ENCODE measurements around the gene ATE1.

Gene ATE1

GRCh38 chr10:121796342-121796741, 131.5 kb downstream of the ATE1 start:
- TF ChIP-seq CTCF (conservative IDR thresholded peaks at IDR 0.05; ENCODE audit: low read depth, low read length), result no peak
- no peak for DNase-seq (ENCODE audit: low read depth)
- H3K4me3 ChIP-seq (ENCODE audit: low read length), result no peak overlapping the region

GRCh38 chr10:121792198-121792597, 135.6 kb downstream of the ATE1 start:
- no peak for TF ChIP-seq CTCF (conservative IDR thresholded peaks at IDR 0.05; ENCODE audit: low read depth, low read length)
- DNase-seq (ENCODE audit: low read depth), result no peak
- H3K4me3 ChIP-seq (ENCODE audit: low read length), result no peak overlapping the region

GRCh38 chr10:121791761-121792160, 136.1 kb downstream of the ATE1 start:
- H3K4me3 ChIP-seq (ENCODE audit: low read length), result no peak overlapping the region
- DNase-seq (ENCODE audit: low read depth), result no peak
- no peak for TF ChIP-seq CTCF (conservative IDR thresholded peaks at IDR 0.05; ENCODE audit: low read depth, low read length)

GRCh38 chr10:121788717-121789116, 139.1 kb downstream of the ATE1 start:
- DNase-seq (ENCODE audit: low read depth), result no peak
- no peak overlapping the region for H3K4me3 ChIP-seq (ENCODE audit: low read length)
- no peak for TF ChIP-seq CTCF (conservative IDR thresholded peaks at IDR 0.05; ENCODE audit: low read depth, low read length)

- DNase-seq (ENCODE audit: low read depth), result no peak
- H3K4me3 ChIP-seq (ENCODE audit: low read length), result no peak overlapping the region
- TF ChIP-seq CTCF (conservative IDR thresholded peaks at IDR 0.05; ENCODE audit: low read depth, low read length), result no peak
Measured at GRCh38 chr10:121788115-121788514, 139.7 kb downstream of the ATE1 start.

- no peak for TF ChIP-seq CTCF (conservative IDR thresholded peaks at IDR 0.05; ENCODE audit: low read depth, low read length)
- no peak overlapping the region for H3K4me3 ChIP-seq (ENCODE audit: low read length)
- no peak for DNase-seq (ENCODE audit: low read depth)
Measured at GRCh38 chr10:121787169-121787568, 140.7 kb downstream of the ATE1 start.

GRCh38 chr10:121783782-121784372, 144.0 kb downstream of the ATE1 start:
- TF ChIP-seq CTCF (conservative IDR thresholded peaks at IDR 0.05; ENCODE audit: low read depth, low read length), result no peak
- H3K4me3 ChIP-seq (ENCODE audit: low read length), result no peak overlapping the region
- DNase-seq (ENCODE audit: low read depth), result no peak

Data from retinal pigment epithelial cell (primary cell).